ENCODE measurements around the gene NOM1.

DNA sequence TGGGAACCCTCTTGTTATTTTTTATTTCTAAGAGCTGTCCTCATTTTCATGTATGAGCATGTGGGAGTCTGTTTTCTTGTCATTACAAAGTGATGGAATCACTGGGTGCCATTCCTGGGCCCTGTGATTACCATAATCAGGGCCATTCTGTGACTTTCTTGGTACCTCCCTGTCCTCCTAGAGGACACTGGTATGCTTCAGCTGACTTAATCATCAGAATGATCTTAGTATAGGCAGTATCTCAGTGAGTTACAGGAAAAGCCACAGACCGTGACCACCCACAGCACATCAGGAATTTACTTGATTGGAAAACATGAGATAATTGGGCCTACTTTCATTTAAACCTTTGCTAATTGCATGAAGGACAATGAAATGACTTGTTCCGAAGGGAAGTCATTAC is 7.2 kb downstream of the NOM1 start:
- TF ChIP-seq, protein P1, sequence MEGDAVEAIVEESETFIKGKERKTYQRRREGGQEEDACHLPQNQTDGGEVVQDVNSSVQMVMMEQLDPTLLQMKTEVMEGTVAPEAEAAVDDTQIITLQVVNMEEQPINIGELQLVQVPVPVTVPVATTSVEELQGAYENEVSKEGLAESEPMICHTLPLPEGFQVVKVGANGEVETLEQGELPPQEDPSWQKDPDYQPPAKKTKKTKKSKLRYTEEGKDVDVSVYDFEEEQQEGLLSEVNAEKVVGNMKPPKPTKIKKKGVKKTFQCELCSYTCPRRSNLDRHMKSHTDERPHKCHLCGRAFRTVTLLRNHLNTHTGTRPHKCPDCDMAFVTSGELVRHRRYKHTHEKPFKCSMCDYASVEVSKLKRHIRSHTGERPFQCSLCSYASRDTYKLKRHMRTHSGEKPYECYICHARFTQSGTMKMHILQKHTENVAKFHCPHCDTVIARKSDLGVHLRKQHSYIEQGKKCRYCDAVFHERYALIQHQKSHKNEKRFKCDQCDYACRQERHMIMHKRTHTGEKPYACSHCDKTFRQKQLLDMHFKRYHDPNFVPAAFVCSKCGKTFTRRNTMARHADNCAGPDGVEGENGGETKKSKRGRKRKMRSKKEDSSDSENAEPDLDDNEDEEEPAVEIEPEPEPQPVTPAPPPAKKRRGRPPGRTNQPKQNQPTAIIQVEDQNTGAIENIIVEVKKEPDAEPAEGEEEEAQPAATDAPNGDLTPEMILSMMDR (IDR thresholded peaks at IDR 0.05), result no peak
- TF ChIP-seq POLR2A (IDR thresholded peaks at IDR 0.05), result no peak

All from suprapubic skin (tissue), 3 donors.